Measurements from ENCODE around the gene GRIFIN. TPM values are rescaled to one million over a fixed set of nuclear protein-coding genes. Genes with fewer than 3 reads are reported as not detected.

GRIFIN gene
- total RNA-seq, 6 donors from 2014 or later, result not detected

DNA sequence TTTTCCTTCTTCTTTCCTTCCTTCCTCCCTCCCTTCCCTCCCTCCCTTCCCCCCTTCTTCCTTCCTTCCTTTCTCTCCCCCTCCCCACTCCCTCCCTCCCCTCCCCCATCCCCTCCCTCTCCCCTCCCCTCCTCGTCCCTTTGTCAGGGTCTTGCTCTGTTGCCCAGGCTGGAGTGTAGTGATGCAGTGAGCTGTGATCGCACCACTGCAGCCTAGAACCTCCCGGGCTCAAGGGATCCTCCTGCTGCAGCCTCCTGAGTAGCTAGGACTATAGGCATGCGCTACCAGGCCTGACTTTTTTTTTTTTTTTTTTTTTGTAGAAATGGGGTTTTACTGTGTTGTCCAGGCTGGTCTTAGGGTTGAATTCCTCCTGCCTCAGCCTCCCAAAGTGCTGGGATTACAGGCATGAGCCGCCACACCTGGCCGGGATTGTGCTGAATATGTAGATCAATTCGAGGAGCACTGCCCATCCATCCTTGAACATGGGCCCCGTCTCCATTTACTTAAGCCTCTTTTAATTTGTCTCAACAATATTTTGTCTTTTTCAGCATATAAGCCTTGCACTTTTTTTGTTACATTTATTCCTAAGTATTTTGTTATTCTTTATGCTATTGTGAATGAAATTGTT, 23.4 kb downstream of the GRIFIN start:
- Histone ChIP-seq H3K27ac (no peak overlapping the region), H3K27me3 (no peaks in the 10 kb centered on the region), H3K36me3 (no peaks in the 10 kb centered on the region), H3K4me1 (peaks cover 17 to 23% (median 20%) of the 10 kb centered on the region in 4 donors), H3K4me3 (no peak overlapping the region), H3K9me3 (no peaks in the 10 kb centered on the region)
- TF ChIP-seq, protein P1, sequence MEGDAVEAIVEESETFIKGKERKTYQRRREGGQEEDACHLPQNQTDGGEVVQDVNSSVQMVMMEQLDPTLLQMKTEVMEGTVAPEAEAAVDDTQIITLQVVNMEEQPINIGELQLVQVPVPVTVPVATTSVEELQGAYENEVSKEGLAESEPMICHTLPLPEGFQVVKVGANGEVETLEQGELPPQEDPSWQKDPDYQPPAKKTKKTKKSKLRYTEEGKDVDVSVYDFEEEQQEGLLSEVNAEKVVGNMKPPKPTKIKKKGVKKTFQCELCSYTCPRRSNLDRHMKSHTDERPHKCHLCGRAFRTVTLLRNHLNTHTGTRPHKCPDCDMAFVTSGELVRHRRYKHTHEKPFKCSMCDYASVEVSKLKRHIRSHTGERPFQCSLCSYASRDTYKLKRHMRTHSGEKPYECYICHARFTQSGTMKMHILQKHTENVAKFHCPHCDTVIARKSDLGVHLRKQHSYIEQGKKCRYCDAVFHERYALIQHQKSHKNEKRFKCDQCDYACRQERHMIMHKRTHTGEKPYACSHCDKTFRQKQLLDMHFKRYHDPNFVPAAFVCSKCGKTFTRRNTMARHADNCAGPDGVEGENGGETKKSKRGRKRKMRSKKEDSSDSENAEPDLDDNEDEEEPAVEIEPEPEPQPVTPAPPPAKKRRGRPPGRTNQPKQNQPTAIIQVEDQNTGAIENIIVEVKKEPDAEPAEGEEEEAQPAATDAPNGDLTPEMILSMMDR (IDR thresholded peaks at IDR 0.05), result no peak
- TF ChIP-seq POLR2A (IDR thresholded peaks at IDR 0.05) (no peak), POLR2AphosphoS5 (IDR thresholded peaks at IDR 0.05) (no peak), EP300 (IDR thresholded peaks at IDR 0.05) (no peak)
- ATAC-seq (ENCODE audit: low FRiP score in 2 of 2) (no peak), DNase-seq (no peak)
- WGBS, 2 donors, result 85 to 94% methylated on average over 7 to 8 of the region's 8 CpGs

DNA sequence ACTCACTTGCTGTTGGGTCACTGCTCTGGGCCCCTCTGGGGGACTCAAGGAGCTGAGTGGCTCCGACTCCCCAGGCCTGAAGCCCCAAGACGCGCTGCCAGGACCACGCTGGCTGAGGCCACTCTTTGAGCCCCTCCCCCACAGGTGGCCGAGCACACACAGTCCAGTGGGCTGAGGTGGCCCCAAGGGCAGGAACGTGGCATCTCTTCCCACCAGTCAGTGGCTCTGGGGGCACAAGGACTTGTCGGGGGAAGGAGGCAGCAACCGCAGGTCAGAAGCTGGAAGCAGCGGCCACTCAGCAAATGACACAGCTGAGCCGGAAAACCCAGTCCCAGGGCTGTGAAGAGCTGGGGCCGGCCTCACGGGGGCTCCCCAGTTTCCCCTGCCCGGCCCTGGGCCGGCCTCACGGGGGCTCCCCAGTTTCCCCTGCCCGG, 24.1 kb downstream of the GRIFIN start:
- ATAC-seq (ENCODE audit: low FRiP score in 2 of 2) (peak; percentile 49 to 71), DNase-seq (peak; percentile 44 to 61)
- H3K4me3 ChIP-seq, result peak overlapping the region in 3 of 4 donors; percentile 32 to 47 (median 44)
- H3K9me3 ChIP-seq, result no peaks in the 10 kb centered on the region
- H3K4me1 ChIP-seq, result peaks cover 17 to 23% (median 20%) of the 10 kb centered on the region in 4 donors
- no peaks in the 10 kb centered on the region for H3K27me3 ChIP-seq
- no peak for TF ChIP-seq POLR2AphosphoS5 (IDR thresholded peaks at IDR 0.05)
- no peak for TF ChIP-seq POLR2A (IDR thresholded peaks at IDR 0.05)
- TF ChIP-seq, protein P1 (IDR thresholded peaks at IDR 0.05), result no peak
- no peak for TF ChIP-seq EP300 (IDR thresholded peaks at IDR 0.05)
- peak overlapping the region in 2 of 4 donors; percentile 23 to 63 for H3K27ac ChIP-seq
- 16 to 20% methylated on average over 10 to 14 of the region's 16 CpGs for WGBS, 2 donors
- no peaks in the 10 kb centered on the region for H3K36me3 ChIP-seq

DNA sequence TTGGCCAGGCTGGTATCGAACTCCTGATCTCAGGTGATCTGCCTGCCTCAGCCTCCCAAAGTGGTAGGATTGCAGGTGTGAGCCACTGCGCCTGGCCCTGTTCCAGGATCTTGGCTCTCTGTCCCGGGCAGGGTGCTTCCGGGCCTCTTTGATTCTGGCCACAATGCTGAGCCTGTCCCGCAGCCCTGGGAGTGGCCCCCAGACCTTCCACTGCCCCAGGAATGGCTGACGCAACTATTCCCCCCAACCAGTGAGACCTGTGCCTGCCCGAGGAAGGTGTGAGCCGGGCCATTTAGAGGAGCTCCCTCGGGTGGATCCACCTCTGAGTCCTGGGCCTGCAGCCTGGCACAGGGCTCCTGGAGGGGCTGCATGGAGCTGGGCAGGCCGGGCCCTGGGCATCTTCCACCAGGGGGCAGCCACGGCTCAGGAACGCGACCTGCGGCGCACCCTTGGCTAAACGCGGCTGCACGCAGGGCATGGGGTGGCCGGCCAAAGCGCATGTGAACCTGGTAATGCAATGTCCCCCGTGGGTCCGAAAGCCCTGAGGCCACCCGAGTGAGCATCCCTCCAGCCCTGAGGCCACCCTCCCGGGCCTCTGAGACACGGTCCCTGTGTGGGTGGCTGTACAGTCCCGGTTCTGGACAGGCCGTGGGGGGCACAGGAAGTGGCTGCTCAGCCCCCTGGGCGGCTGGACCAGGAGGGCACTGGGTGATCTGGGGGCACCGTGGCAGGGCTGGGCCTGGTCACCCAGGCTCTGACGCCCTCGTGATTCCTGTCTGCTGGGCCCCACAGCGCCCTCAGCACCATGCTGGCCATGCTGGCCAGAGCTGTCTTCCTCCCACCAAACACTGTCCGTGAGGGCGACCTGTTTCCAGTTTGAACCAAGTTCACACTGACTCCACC, 24.8 kb downstream of the GRIFIN start:
- peak overlapping the region in 2 of 4 donors; percentile 23 to 63 for H3K27ac ChIP-seq
- WGBS, 2 donors, result 16 to 23% methylated on average over 5 to 20 of the region's 34 CpGs
- TF ChIP-seq EP300 (IDR thresholded peaks at IDR 0.05) (no peak), POLR2A (IDR thresholded peaks at IDR 0.05) (no peak), POLR2AphosphoS5 (IDR thresholded peaks at IDR 0.05) (peak in 1 of 2 donors; percentile 31)
- TF ChIP-seq, protein P1 (IDR thresholded peaks at IDR 0.05), result peak; percentile 84 to 96 (median 94)

DNA sequence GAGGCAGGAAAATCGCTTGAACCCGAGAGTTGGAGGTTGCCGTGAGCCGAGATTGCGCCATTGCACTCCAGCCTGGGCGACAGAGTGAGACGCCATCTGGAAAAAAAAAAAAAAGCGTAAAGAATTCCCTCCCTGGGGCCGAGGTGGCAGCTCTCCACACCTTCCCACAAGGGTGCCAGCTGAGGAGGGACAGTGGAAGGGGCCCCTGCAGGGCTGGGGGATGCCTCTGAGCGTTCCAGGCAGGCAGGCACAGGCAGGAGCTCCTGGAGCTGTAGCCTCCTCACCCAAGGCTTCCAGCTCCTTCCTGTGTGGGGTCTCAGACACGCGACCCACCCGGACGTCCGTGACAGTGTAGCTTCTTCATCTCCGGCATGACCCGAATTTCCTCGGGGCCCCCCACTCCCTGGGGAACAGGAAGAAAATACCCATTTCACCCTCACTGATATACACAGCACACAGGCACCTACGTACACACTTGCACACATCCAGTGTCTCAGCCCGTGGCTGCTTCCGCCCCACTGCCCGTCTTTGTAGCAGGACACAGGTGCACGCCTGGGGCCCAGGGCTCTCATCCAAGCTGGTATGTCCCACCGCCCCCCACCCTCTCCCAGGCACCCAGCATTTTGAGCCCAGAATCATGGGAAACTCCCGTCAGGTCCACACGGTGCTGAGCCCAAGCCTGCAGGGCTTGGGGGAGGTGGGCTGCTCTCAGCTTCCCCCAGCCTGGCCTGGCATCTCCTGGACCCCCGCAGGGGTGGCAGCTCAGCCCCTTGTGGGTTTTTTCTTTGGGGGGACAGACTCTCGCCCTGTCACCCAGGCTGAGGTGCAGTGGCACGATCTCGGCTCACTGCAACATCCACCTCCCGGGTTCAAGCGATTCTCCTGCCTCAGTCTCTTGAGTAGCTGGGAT, 25.7 kb downstream of the GRIFIN start:
- H3K27me3 ChIP-seq, result no peaks in the 10 kb centered on the region
- peaks cover 17 to 23% (median 20%) of the 10 kb centered on the region in 4 donors for H3K4me1 ChIP-seq
- no peak overlapping the region for H3K27ac ChIP-seq
- H3K4me3 ChIP-seq, result no peak overlapping the region
- peaks cover 0 to 6% (median 0%) of the 10 kb centered on the region in 4 donors for H3K36me3 ChIP-seq
- no peaks in the 10 kb centered on the region for H3K9me3 ChIP-seq
- DNase-seq, result peak; percentile 42 to 54
- 48 to 63% methylated on average over 17 to 26 of the region's 32 CpGs for WGBS, 2 donors
- TF ChIP-seq, protein P1 (IDR thresholded peaks at IDR 0.05), result no peak
- no peak for TF ChIP-seq EP300 (IDR thresholded peaks at IDR 0.05)
- no peak for TF ChIP-seq POLR2A (IDR thresholded peaks at IDR 0.05)
- no peak for TF ChIP-seq POLR2AphosphoS5 (IDR thresholded peaks at IDR 0.05)
- ATAC-seq (ENCODE audit: low FRiP score in 2 of 2), result peak in 1 of 2 donors; percentile 2

More for the DNA sequence above, 24.8 kb downstream of the GRIFIN start:
- Histone ChIP-seq H3K36me3 (peaks cover 0 to 4% (median 0%) of the 10 kb centered on the region in 4 donors), H3K4me1 (peaks cover 17 to 23% (median 20%) of the 10 kb centered on the region in 4 donors), H3K9me3 (no peaks in the 10 kb centered on the region), H3K4me3 (peak overlapping the region in 3 of 4 donors; percentile 32 to 47 (median 44)), H3K27me3 (no peaks in the 10 kb centered on the region)
- ATAC-seq (ENCODE audit: low FRiP score in 2 of 2), result peak; percentile 97
- peak; percentile 90 to 95 for DNase-seq
